HEK293T (cell line): ENCODE data around the gene SLC16A11.

Source experiments
- BHLHE40 ChIP-seq: fragments of 450-650 bp; IDR thresholded peaks from 2 replicates; pipeline ENCODE4 v1.6.1; 2016; ENCODE audit warnings: mild to moderate bottlenecking, moderate library complexity, borderline replicate concordance
- TF ChIP-seq, protein P1 (sequence below): fragments of 450-650 bp; IDR thresholded peaks from 2 replicates; pipeline ENCODE4 v1.6.1; 2016

DNA sequence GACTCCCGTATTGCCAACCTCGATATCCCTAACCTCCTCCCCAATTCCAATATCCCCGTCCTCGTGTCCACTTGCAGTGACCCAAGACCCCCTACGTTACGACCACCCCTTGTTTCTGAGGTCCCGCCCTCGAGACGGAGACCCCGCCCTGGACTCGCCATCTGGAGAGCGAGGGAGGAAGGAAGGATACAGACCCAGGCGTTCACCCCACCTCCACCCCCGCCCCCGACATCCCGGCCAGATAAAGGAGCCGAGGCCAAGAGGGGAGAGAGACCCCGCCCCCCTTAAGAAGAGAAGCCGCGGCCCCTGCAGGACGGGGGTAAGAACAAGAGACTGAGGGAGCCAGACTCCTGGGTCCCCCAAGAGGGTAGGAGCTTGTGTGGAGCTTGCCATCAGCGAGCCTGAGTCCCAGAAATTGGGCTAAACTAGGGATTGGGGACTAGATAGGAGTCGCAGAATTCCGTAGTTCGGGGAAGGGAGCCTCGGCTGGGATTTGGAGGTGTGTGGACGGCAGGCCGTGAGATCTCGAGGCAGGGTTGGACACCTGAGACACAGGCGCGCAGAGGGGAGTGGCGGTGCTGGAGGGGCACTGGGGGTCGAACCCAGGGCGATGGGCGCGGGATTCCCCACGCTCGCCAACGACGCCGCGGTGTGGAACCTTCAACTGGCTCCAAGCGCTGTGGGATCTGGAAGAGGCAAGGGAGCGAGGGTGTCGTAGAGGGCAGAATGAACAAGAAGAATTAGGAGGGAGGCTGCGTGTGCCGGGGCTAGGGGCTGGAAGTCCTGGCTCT lies 20.9 kb downstream of the SLC16A11 start, which contains the start of gene BCL6B:
- TF ChIP-seq BHLHE40, result no peak
- TF ChIP-seq, protein P1, sequence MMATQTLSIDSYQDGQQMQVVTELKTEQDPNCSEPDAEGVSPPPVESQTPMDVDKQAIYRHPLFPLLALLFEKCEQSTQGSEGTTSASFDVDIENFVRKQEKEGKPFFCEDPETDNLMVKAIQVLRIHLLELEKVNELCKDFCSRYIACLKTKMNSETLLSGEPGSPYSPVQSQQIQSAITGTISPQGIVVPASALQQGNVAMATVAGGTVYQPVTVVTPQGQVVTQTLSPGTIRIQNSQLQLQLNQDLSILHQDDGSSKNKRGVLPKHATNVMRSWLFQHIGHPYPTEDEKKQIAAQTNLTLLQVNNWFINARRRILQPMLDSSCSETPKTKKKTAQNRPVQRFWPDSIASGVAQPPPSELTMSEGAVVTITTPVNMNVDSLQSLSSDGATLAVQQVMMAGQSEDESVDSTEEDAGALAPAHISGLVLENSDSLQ, result no peak
